Dendritic cell treated with granulocyte-macrophage colony-stimulating factor and Interleukin-4, amounts not matched to agents 40 ng/mL and 50 ng/mL, for 4 days (primary cell): ENCODE data around the gene THEM4.
"Not testable (repeated sequence)": the region's sequence is repeated elsewhere in the genome, so short reads cannot be mapped to it uniquely, and the experiment has no call there.

Source experiments
- H3K27ac Mint-ChIP-seq: one replicate; pipeline ENCODE4 v1.8.0; 2022; ENCODE audit warnings: mild to moderate bottlenecking, mixed read lengths
- H3K27me3 Mint-ChIP-seq: one replicate; pipeline ENCODE4 v1.8.0; 2022; ENCODE audit warnings: mild to moderate bottlenecking, mixed read lengths
- H3K36me3 Mint-ChIP-seq: one replicate; pipeline ENCODE4 v1.8.0; 2022; ENCODE audit warnings: low read depth, mixed read lengths
- H3K4me1 Mint-ChIP-seq: one replicate; pipeline ENCODE4 v1.8.0; 2022; ENCODE audit warnings: low read depth, mixed read lengths
- H3K4me3 Mint-ChIP-seq: one replicate; pipeline ENCODE4 v1.8.0; 2022; ENCODE audit warnings: mild to moderate bottlenecking, moderate library complexity, mixed read lengths
- H3K9me3 Mint-ChIP-seq: one replicate; pipeline ENCODE4 v1.8.0; 2022; ENCODE audit warnings: mixed read lengths
- intact Hi-C: fragments of 100-400 bp; cut with micrococcal nuclease; formaldehyde crosslinking; loops from one replicate; pipeline ENCODE4 v1.15.0; 2022

THEM4 gene

DNA sequence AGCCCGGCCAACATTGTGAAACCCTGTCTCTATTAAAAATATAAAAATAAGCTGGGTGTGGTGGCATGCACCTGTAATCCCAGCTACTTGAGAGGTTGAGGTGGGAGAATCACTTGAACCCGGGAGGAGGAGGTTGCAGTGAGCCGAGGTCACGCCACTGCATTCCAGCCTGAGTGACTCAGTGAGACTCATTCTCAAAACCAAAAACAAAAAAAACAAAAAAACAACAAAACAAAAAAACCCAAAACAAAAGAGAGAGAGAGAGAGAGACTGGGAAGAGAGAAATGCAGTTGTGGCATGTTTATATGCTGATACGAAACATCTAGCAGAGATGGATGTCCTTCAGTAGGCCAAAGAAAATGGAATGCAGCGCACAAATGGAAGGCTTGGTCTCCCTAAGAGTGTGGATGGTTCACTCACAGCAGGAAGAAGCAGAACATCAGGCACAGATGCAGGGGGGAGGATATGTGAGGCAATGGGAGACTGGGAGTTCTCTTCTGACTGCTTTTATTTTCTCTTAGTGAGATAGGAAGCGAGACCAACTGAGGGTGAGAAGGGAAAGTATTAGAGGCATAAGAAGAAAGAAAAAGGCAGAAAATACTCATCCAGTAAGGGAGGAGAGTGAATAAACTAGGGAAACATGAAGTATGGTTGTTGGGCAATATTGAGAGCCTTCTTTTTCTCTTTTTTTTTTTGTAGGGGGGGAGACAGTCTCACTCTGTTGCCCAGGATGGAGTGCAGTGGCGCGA is 16.0 kb downstream of the THEM4 start:
- Mint-ChIP-seq H3K9me3 (no peaks in the 10 kb centered on the region), H3K27me3 (no peaks in the 10 kb centered on the region), H3K4me3 (no peak overlapping the region), H3K4me1 (peaks cover 16% of the 10 kb centered on the region), H3K36me3 (peaks cover 25% of the 10 kb centered on the region), H3K27ac (no peak overlapping the region)
- intact Hi-C loops: loop anchor here (5.0 kb wide), 1 partner anchor 39 kb away; no protein-coding TSS in a partner anchor

DNA sequence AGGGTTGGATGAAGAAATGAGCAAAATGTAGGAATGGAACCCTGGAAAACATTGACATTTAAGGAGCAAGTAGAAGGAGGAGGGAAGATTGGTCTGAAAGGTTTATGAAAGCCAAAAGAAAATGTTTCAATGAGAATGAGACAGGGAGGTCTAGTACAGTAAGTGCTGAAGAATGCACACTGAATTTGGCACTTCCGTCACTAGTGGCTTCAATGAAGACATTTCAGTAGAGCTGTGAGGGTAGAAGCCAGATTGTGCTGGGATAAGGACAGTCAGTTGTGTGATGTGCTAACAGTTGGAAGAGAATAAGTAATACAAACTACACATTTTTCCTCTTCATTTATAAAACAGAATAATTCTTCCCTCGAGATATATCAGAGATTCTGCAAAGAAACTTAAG is 17.1 kb downstream of the THEM4 start:
- peaks cover 25% of the 10 kb centered on the region for H3K36me3 Mint-ChIP-seq
- H3K27ac Mint-ChIP-seq: no peak overlapping the region
- peaks cover 7% of the 10 kb centered on the region for H3K4me1 Mint-ChIP-seq

DNA sequence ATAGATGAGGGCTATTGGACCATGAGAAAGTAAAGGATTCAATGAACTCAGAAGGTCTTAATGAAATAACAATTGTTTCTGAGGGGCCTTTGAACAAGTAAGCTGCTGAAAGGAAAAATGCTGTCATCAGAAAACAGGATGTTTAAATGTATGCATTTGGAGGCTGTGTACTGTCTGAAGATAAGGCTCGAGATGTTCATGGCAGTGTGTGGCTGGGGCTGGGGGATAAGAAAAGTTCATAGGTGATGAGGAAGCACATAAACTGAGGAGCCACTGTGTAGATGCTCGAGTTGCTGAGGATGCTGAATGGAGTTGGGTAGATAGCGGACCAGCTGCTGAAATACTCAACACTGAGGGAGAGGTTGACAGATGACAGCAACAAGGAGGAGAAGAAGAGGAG is 17.8 kb downstream of the THEM4 start:
- Mint-ChIP-seq H3K27ac (no peak overlapping the region), H3K36me3 (peaks cover 32% of the 10 kb centered on the region), H3K4me1 (peaks cover 7% of the 10 kb centered on the region), H3K9me3 (no peaks in the 10 kb centered on the region), H3K4me3 (no peak overlapping the region), H3K27me3 (no peaks in the 10 kb centered on the region)
- intact Hi-C loops: loop anchor here (5.0 kb wide), 1 partner anchor 41 kb away; no protein-coding TSS in a partner anchor

More for the DNA sequence above, 17.1 kb downstream of the THEM4 start:
- Mint-ChIP-seq H3K9me3 (no peaks in the 10 kb centered on the region), H3K4me3 (no peak overlapping the region), H3K27me3 (no peaks in the 10 kb centered on the region)
- intact Hi-C loops: loop anchor here (5.0 kb wide), 1 partner anchor 40 kb away; no protein-coding TSS in a partner anchor

DNA sequence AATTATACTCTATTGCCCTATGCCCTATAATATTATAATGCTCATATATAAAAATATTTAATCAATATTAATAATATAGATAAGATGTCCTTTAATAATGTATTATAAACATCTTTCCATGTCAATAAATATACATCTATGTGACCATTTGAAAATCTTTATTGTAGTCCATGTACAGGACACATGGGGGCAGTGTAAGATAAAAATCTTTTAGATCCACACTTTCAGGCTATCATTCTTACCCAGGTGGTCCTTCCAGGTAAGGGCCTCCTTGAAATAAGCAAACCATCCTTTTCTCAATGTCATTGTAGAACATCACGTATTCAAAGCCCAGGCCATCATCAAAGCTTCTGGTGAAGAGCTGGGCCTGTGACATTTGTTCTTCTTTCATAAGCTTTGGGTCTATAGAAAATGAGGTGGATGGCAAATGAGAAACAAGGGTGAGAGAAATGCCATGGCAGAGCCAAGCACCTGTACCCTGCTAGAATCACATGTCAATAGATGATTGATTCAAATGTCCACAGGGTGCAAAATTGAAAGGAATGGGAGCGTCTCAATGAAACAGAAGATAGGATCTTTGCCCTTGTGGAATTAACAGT is 20.2 kb downstream of the THEM4 start:
- Mint-ChIP-seq H3K36me3 (peaks cover 32% of the 10 kb centered on the region), H3K27ac (no peak overlapping the region), H3K9me3 (no peaks in the 10 kb centered on the region), H3K27me3 (no peaks in the 10 kb centered on the region), H3K4me1 (peaks cover 7% of the 10 kb centered on the region), H3K4me3 (no peak overlapping the region)
- intact Hi-C loops: loop anchor here (1.0 kb wide), 1 partner anchor 112 kb away; no protein-coding TSS in a partner anchor

DNA sequence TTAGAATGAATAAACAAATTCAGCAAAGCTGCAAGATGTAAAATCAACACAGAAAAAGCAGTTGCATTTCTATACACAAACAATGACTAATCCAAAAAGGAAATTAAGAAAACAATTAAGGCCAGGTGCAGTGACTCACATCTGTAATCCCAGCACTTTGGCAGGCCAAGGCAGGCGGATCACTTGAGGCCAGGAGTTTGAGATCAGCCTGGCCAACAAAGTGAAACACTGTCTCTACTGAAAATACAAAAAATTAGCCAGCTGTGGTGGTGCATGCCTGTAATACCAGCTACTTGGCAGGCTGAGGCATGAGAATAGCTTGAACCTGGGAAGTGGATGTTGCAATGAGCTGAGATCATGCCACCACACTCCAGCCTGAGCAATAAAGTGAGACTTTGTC is 22.3 kb downstream of the THEM4 start:
- Mint-ChIP-seq H3K4me3 (no peak overlapping the region), H3K27ac (no peak overlapping the region), H3K27me3 (no peaks in the 10 kb centered on the region), H3K4me1 (peaks cover 5% of the 10 kb centered on the region), H3K9me3 (peaks cover 9% of the 10 kb centered on the region), H3K36me3 (peaks cover 21% of the 10 kb centered on the region)
- intact Hi-C loops: no loop called here

DNA sequence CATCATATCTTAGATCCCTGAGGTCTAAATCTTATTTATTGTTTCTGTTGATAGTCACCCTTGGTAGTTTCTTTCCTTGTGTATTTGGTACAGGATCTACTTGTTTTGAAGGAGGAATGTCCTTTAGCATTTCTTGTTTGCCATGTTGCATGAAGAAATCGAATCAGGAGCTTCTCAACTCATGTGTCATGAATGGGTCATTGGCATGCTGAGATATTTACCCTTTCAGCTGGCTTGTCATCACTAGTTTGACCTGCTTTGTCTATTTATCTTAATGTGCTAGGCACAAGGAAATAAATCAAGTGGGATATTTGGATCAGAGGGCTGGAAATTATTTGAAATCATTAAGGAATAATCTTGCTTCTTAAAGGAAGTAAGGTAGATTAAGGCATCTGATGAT is 23.8 kb downstream of the THEM4 start:
- Mint-ChIP-seq H3K4me3 (no peak overlapping the region), H3K9me3 (peaks cover 9% of the 10 kb centered on the region), H3K36me3 (peaks cover 13% of the 10 kb centered on the region), H3K27me3 (no peaks in the 10 kb centered on the region), H3K27ac (no peak overlapping the region), H3K4me1 (no peaks in the 10 kb centered on the region)
- intact Hi-C loops: no loop called here

DNA sequence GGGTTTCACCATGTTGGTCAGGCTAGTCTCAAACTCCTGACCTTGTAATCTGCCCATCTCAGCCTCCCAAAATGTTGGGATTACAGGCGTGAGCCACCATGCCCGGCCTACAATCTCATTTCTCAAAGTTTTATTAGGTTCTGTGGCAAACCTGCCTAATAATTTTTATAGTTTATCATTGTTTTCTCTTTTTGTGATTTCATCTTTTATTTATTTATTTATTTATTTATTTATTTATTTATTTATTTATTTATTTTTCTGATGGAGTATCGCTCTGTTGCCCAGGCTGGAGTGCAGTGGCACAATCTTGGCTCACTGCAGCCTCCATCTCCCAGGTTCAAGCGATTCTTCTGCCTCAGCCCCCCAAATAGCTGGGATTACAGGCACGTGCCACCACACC is 24.4 kb downstream of the THEM4 start:
- H3K27ac Mint-ChIP-seq, H3K9me3 Mint-ChIP-seq, intact Hi-C loops, H3K4me3 Mint-ChIP-seq, H3K27me3 Mint-ChIP-seq, H3K4me1 Mint-ChIP-seq: not testable (repeated sequence)
- H3K36me3 Mint-ChIP-seq: peaks cover 13% of the 10 kb centered on the region

DNA sequence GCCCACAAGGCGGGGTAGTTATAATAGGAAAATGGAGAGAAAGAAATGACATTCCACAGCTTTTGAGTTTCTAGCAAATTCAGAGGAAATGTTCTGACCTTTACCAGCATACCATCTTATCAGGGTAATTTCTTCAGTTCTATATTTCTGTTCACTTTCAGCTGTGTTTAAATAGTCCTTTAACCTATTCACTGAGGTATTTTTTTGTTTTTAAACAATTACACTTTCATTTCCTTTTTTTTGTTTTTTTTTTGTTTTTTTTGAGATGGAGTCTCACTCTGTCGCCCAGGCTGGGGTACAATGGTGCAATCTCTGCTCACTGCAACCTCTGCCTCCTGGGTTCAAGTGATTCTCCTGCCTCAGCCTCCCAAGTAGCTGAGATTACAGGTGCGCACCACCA is 24.9 kb downstream of the THEM4 start:
- H3K4me3 Mint-ChIP-seq, H3K4me1 Mint-ChIP-seq, intact Hi-C loops, H3K27me3 Mint-ChIP-seq, H3K27ac Mint-ChIP-seq, H3K9me3 Mint-ChIP-seq: not testable (repeated sequence)
- H3K36me3 Mint-ChIP-seq: peaks cover 13% of the 10 kb centered on the region

DNA sequence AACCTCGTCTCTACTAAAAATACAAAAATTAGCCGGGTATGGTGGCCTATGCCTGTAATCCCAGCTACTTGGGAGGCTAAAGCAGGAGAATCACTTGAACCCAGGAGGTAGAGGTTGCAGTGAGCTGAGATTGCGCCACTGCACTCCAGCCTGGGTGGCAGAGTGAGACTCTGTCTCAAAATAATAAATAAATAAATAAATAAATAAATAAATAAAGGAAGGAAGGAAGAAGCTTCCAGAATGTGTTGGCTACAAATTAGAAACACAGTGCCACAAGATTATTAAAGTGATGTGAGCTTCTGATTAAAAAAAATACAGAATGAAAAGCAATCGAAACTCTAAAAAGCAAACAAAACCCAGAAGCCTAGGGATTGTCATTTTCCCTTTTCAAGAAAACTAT is 25.4 kb downstream of the THEM4 start:
- H3K9me3 Mint-ChIP-seq, intact Hi-C loops, H3K27ac Mint-ChIP-seq, H3K27me3 Mint-ChIP-seq, H3K4me1 Mint-ChIP-seq, H3K4me3 Mint-ChIP-seq: not testable (repeated sequence)
- H3K36me3 Mint-ChIP-seq: peaks cover 13% of the 10 kb centered on the region

DNA sequence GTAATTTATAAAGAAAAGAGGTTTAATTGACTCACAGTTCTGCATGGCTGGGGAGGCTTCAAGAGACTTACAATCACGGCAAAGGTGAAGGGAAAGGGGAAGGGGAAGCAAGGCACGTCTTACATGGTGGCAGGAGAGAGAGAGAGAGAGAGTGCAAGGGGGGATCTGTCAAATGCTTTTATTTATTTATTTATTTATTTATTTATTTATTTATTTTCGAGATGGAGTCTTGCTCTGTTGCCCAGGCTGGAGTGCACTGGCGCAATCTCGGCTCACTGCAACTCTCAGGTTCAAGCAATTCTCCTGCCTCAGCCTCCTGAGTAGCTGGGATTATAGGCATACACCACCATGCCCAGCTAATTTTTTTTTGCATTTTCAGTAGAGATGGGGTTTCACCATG is 26.4 kb downstream of the THEM4 start:
- H3K4me3 Mint-ChIP-seq, H3K9me3 Mint-ChIP-seq, intact Hi-C loops, H3K27ac Mint-ChIP-seq, H3K4me1 Mint-ChIP-seq, H3K27me3 Mint-ChIP-seq: not testable (repeated sequence)
- H3K36me3 Mint-ChIP-seq: peaks cover 13% of the 10 kb centered on the region

DNA sequence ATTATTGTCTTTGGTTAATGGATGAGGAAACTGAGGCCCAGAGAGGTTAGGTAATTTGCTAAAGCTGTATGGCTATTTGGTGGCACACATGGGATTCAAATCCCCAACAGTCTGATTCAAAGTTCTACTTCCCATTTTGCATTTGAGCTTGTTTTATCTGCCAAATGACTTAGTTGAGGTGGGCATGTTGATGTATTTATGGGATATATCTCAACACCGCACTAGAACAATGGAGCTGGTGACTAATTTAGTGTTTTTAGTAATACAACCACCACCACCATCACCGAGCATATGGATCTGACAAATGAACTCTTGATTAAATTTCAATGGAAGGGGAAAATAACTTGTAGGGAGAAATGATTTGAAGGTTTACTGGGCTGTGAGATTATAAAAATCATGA is 26.8 kb downstream of the THEM4 start:
- H3K27me3 Mint-ChIP-seq: no peaks in the 10 kb centered on the region
- intact Hi-C loops: no loop called here
- H3K4me3 Mint-ChIP-seq: no peak overlapping the region
- H3K4me1 Mint-ChIP-seq: no peaks in the 10 kb centered on the region
- peaks cover 9% of the 10 kb centered on the region for H3K9me3 Mint-ChIP-seq
- peaks cover 13% of the 10 kb centered on the region for H3K36me3 Mint-ChIP-seq
- no peak overlapping the region for H3K27ac Mint-ChIP-seq

DNA sequence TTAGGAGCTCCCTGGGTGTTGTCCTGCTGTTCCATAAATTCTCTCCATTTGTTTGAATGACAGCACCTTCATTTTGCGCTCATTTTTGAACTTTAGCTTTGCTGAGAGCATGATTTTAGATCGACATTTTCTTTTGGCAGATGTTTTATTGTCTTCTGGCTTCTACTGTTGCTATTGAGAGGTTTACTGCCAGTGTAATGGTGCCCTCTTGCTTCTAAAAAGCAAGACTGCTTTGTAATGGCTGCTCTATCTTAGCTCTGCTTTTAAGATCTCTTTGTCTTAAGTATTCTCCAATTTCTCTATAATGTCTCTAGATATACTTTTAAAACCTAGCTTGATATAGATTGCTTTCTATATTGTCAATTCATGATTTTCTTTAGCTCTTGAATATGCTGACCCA is 27.8 kb downstream of the THEM4 start:
- Mint-ChIP-seq H3K27me3 (no peaks in the 10 kb centered on the region), H3K4me3 (no peak overlapping the region), H3K27ac (no peak overlapping the region), H3K9me3 (peaks cover 9% of the 10 kb centered on the region), H3K4me1 (no peaks in the 10 kb centered on the region), H3K36me3 (peaks cover 7% of the 10 kb centered on the region)
- intact Hi-C loops: no loop called here

DNA sequence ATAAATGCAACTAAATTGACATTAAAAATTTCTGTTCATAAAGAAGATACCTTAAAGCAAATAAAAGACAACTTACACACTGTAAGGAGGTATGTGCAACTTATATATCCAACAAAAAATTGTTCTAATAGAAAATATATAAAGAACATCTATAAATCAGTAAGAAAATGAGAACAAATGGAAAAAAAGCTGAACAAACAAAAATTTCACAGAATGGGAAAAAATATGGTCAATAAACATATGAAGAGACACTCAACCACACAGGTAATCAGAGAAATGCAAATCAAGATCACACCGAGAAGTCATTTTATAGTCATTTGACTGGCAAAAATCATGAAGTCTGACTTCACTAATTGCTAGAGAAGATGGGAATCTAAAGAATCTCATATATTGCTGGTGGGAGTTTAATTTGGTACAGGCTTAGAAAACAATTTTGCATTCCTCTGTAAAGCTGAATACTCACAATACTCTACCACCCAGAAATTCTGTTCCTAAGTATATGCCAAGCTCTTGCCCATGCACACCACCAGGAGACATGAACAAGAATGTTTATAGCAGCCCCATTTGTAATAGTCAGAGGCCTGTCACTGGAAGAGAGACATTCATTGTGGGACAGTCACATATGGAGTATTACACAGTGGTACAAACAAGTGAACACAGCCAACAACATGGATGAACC is 33.8 kb downstream of the THEM4 start:
- intact Hi-C loops: no loop called here
- peaks cover 9% of the 10 kb centered on the region for H3K4me1 Mint-ChIP-seq
- H3K27ac Mint-ChIP-seq: no peak overlapping the region
- no peaks in the 10 kb centered on the region for H3K9me3 Mint-ChIP-seq
- H3K27me3 Mint-ChIP-seq: no peaks in the 10 kb centered on the region
- no peak overlapping the region for H3K4me3 Mint-ChIP-seq
- peaks cover 10% of the 10 kb centered on the region for H3K36me3 Mint-ChIP-seq

DNA sequence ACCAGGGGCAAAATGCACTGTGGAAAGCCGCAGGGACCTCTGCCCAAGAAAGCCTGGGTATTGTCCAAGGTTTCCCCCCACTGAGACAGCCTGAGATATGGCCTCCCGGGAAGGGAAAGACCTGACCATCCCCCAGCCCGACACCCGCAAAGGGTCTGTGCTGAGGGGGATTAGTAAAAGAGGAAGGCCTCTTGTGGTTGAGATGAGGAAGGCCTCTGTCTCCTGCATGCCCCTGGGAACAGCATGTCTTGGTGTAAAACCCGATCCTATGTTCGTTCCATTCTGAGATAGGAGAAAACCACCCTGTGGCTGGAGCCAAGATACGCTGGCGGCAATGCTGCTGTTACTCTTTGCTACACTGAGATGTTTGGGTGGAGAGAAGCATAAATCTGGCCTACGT is 36.5 kb downstream of the THEM4 start:
- H3K27me3 Mint-ChIP-seq, H3K36me3 Mint-ChIP-seq, H3K4me3 Mint-ChIP-seq, H3K9me3 Mint-ChIP-seq, intact Hi-C loops: not testable (repeated sequence)
- peaks cover 17% of the 10 kb centered on the region for H3K4me1 Mint-ChIP-seq
- peak overlapping the region; percentile 1 for H3K27ac Mint-ChIP-seq
